ENCODE results near the gene TPRG1.
A peak's percentile ranks its signal among the peaks of the same experiment; 100 is the strongest.
"Not testable (repeated sequence)": the region's sequence is repeated elsewhere in the genome, so short reads cannot be mapped to it uniquely, and the experiment has no call there.

Gene TPRG1

DNA sequence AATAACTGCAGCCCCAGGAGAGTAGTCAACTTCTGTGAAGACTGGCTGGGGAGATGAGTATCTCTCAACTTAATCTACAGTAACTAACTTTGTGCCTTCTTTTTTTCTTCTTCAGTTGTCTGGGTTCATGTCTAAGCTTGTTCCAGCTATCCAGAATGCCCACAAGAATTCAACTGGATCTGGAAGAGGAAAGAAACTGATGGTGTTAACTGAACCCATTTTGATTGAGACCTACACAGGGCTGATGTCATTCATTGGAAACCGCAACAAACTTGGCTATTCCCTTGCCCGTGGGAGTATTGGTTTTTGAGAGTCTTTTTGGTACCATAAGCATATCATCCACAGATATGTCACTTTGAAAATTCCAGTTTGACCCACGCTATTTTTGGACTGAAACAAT, 148.7 kb downstream of the TPRG1 start:
- DNase-seq, result no peak

GRCh38 chr3:189322339-189322738, 150.6 kb downstream of the TPRG1 start:
- DNase-seq, result no peak

DNA sequence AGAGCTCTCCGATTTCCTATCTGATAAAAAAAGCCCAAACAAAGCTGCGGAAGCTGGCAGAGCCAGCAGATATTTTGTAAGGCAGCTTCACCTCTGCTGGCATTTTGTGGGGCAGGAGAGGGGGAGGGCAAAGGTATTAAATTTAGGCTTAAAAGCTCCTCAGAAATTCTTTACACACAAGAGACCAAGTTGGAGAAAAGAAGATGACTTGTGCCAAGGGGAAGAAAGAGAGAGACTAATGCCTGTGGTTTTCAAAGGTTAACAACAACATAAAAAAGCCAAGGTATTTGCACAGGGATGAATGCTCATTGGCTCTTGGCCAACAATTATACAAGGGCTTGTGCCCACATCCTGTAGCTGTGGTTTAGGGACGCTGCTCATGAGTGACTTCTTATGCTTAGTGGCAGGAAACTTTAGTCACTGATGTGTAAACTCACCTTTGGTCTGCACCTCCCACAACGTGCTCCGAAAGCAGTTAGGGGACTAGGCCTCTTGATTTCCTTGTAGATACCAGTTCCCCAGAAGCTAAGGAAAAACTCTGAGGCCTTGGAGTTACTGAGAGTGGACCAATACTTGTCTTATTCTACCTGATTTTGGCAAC, 152.9 kb downstream of the TPRG1 start:
- DNase-seq, result peak; percentile 75

GRCh38 chr3:189325454-189325853, 153.7 kb downstream of the TPRG1 start:
- no peak for DNase-seq

DNA sequence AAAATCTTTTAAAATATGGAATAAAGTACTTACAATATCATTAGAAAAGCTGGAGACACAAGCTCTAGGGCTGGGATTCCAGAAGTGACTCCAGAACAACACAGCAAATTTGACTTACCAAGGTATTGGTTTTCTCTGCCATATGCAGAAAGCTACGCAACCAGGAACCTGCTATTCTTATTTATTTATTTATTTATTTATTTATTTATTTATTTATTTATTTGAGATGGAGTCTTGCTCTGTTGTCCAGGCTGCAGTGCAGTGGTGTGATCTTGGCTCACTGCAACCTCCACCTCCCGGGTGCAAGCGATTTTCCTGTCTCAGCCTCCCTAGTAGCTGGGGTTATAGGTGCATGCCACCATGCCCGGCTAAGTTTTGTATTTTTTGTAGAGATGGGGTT, 157.9 kb downstream of the TPRG1 start:
- DNase-seq, result not testable (repeated sequence)

GRCh38 chr3:189330066-189330465, 158.3 kb downstream of the TPRG1 start:
- no peak for DNase-seq

DNA sequence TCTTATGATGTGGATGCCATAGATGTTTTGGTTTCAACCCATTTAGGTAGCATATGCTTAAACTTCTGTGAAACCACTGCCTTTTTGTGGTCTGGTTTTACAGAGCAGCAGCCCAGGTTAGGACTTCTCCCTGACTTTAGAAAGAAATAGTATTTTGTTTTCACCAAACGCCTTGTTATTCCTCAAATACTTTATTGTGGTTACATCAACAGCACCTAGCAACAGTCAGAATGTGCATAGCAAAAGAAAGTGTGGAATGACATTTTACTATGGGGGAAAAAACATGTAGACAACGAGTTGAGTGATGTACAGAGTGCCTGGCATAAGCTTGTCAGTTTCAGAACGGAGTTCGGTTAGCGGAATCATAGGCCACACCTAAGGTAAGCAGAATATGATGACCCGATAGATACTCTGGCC, 159.2 kb downstream of the TPRG1 start:
- no peak for DNase-seq

GRCh38 chr3:189334064-189334920, 162.5 kb downstream of the TPRG1 start:
- no peak for DNase-seq

- no peak for DNase-seq
Measured at GRCh38 chr3:189337673-189338091, 165.9 kb downstream of the TPRG1 start.

GRCh38 chr3:189338366-189338765, 166.6 kb downstream of the TPRG1 start:
- no peak for DNase-seq

DNA sequence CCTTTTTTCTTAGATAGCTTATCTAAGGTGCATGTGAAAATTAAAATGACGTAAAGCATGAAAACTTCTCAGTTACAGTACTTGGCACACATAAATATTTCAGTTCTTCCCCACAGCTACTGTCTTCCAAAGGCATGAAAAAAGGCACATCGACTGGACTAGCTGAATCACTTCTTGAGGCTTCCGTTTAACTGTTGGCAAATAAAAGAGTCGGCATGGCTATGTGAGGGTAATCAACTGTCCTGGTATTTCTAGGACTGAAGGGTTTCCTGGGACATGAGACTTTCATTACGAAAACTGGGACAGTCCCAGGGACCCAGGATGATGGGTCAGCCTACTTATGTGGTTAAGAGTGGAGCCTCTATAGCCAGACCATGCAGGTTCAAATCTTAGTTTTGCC, 168.2 kb downstream of the TPRG1 start:
- DNase-seq, result no peak

GRCh38 chr3:189340680-189341460, 169.1 kb downstream of the TPRG1 start:
- DNase-seq, result no peak

DNA sequence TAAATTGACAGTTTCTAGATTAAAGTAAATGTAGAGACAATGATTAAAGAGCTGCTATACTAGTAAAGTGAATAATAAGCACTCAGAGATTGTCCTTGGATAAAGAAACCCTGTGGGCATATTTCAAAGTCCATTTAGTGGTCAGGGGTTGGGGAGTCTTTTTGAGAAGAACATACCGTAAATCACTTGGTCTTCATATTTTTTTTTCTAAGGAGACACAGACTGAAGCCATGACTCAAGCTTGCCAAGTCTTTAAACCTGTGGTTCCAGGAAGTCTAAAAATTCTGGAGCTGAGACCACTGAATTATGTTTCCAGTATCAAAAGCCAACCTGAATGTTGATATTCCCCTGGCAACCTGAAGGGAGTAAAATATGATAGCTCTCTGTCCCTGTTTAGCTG, 171.0 kb downstream of the TPRG1 start:
- no peak for DNase-seq

- no peak for DNase-seq
Measured at GRCh38 chr3:189344996-189345395, 173.2 kb downstream of the TPRG1 start.

GRCh38 chr3:189349772-189350171, 178.0 kb downstream of the TPRG1 start:
- no peak for DNase-seq

GRCh38 chr3:189353318-189353965, 181.7 kb downstream of the TPRG1 start:
- DNase-seq, result no peak

- DNase-seq, result no peak
Measured at GRCh38 chr3:189353988-189354889, 182.5 kb downstream of the TPRG1 start.

DNA sequence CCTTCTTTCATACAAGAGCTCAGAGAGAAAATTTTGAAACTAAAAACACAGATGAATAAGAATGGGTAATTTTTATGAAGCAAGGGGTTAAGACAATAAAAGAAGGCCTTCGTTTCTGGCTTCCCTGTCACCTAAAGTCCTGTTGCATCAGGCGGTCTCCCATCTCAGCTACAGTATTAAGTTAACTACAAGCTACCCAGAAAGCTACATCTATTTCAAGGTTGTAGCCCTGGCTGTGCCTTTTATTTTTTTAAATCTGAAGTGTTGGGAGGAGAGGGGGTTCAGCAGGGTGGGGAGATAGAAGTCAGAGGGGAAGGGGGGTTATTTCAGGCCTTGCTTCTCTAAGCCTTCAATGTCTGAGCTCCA, 183.3 kb downstream of the TPRG1 start:
- DNase-seq, result no peak

GRCh38 chr3:189355481-189356201, 183.9 kb downstream of the TPRG1 start:
- peak; percentile 9 for DNase-seq

DNA sequence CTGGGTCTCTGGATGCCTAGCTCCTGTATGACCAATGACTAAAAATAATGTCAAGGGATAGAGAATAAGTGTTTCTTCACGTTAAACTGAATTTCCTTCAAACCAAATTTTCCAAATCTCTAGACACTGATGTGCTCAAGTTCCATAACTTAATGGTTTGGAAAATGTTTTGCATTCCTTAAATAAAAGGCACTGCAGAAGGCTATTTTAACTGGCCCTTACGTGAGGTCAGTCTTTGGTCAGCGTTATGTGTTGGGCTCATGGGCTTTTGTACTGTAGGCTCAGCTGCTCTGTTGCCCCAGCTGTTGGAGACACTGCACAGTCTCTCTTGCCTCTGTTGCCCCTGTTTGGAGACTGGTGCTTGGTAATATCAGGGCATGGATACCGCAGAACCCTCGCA, 188.5 kb downstream of the TPRG1 start:
- no peak for DNase-seq

- DNase-seq, result no peak
Measured at GRCh38 chr3:189361103-189361835, 189.5 kb downstream of the TPRG1 start.

All from effector CD4-positive, alpha-beta T cell (primary cell).